Endodermal cell (in vitro differentiated cells): ENCODE measurements around the gene ATG16L1. TPM values are rescaled to one million over a fixed set of nuclear protein-coding genes. Genes with fewer than 3 reads are reported as not detected.

Experiments
- DNase-seq: peaks from one replicate; pipeline ENCODE4 v3.0.0-alpha.2; 2017
- H3K27ac ChIP-seq: 2 replicates; pipeline ENCODE4 v1.5.1; 2013; ENCODE audit warnings: mild to moderate bottlenecking, low read depth, low read length, moderate library complexity
- H3K27me3 ChIP-seq: 2 replicates; pipeline ENCODE4 v1.6.1; 2013; ENCODE audit warnings: mild to moderate bottlenecking, low read length, moderate library complexity; ENCODE audit not compliant: insufficient read depth, control insufficient read depth, poor library complexity, severe bottlenecking
- H3K36me3 ChIP-seq: 2 replicates; pipeline ENCODE4 v1.7.0; 2013; ENCODE audit warnings: mild to moderate bottlenecking, low read length, moderate library complexity; ENCODE audit not compliant: control insufficient read depth, insufficient read depth
- H3K4me1 ChIP-seq: one replicate; pipeline ENCODE4 v1.7.0; 2013; ENCODE audit warnings: low read length; ENCODE audit not compliant: control insufficient read depth, insufficient read depth
- H3K4me3 ChIP-seq: 2 replicates; pipeline ENCODE4 v1.5.1; 2013; ENCODE audit warnings: mild to moderate bottlenecking, low read length, moderate library complexity
- H3K9ac ChIP-seq: 2 replicates; pipeline ENCODE4 v1.6.1; 2013; ENCODE audit warnings: mild to moderate bottlenecking, low read length, moderate library complexity; ENCODE audit not compliant: poor library complexity, severe bottlenecking; ENCODE audit errors: extremely low read depth
- H3K9me3 ChIP-seq: 2 replicates; pipeline ENCODE4 v1.6.1; 2013; ENCODE audit warnings: mild to moderate bottlenecking, low read length, moderate library complexity; ENCODE audit not compliant: control insufficient read depth
- H3K27ac Mint-ChIP-seq: 2 replicates; pipeline ENCODE4 v1.8.0; 2020; ENCODE audit warnings: mixed read lengths
- H3K27me3 Mint-ChIP-seq: 2 replicates; pipeline ENCODE4 v1.8.0; 2021; ENCODE audit warnings: mild to moderate bottlenecking, mixed read lengths; ENCODE audit not compliant: insufficient read depth
- H3K36me3 Mint-ChIP-seq: 2 replicates; pipeline ENCODE4 v1.8.0; 2020; ENCODE audit warnings: low read depth, mixed read lengths
- H3K4me1 Mint-ChIP-seq: 2 replicates; pipeline ENCODE4 v1.8.0; 2020; ENCODE audit warnings: mixed read lengths
- H3K4me3 Mint-ChIP-seq: 2 replicates; pipeline ENCODE4 v1.8.0; 2020; ENCODE audit warnings: mild to moderate bottlenecking, moderate library complexity, mixed read lengths
- H3K9me3 Mint-ChIP-seq: 2 replicates; pipeline ENCODE4 v1.8.0; 2020; ENCODE audit warnings: mild to moderate bottlenecking, mixed read lengths
- WGBS, 2 experiments: methylation state at CpG; one replicate each; pipeline versions ENCODE4 v1.1.5 to v1.1.7; 2013; ENCODE audit warnings: missing lambda C conversion rate in 2 of 2, mixed read lengths in 1 of 2; ENCODE audit not compliant: insufficient coverage in 1 of 2, insufficient read length in 1 of 2; 5-methylcytosine and 5-hydroxymethylcytosine counted together
- total RNA-seq, 2 donors: library from RNA; stranded (reverse); fragmentation: NEBNext Ultra II Directional in 1 of 2; extraction: Animal tissue kit (Norgen Biotek cat#: 25700) in 1 of 2; gene quantifications; 2 replicates in 1 of 2; 3 replicates in 1 of 2; pipeline ENCODE4 v1.2.1, GENCODE V29; 2021
- TF ChIP-seq, protein P1 (sequence below): fragments of 200-600 bp; sonication (generic); conservative IDR thresholded peaks from 2 replicates; pipeline ENCODE4 v1.5.0; 2021; ENCODE audit warnings: antibody characterized with exemption, mild to moderate bottlenecking

Gene ATG16L1
- total RNA-seq, 2 donors from 2014 or later, result 29.6 to 31.6 TPM

DNA sequence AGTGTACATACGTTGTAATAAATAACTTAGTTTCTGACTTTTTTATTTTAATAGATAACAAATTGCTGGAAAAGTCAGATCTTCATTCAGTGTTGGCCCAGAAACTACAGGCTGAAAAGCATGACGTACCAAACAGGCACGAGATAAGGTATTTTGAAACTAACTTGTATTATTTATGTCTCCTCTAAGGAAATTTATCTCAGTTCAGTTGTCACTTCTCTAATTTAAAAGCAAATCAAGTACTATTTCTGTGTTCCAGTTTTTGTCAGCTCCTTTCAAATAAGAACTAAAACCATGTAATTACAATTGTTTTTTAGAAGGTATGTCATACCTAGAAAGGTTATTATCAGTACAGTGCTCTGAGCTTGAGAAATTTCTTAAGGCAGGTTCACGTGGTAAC lies 4.6 kb downstream of the ATG16L1 start:
- no peak overlapping the region for H3K9ac ChIP-seq

DNA sequence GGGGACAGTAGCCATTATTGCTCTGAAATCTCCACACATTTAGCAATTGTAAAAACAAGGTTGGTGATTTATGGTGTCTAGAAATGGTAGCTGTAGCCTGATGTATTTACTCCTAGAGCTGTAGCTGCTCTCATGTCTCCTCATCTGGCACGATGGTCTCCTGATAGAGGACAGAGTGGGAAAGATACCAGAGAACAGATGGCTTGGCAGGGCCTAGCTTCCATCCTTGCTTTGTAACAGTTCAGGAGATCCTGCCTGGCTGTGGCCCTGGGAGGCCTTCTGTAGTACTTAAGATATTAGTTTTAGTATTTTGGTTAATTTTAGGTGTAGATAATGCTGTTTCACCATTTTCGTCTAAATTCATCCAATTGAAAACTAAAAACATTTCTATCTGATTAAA lies 6.7 kb downstream of the ATG16L1 start:
- peaks cover 64% of the 10 kb centered on the region for H3K36me3 ChIP-seq

More for the DNA sequence above, 4.6 kb downstream of the ATG16L1 start:
- H3K36me3 Mint-ChIP-seq, result peaks cover 38% of the 10 kb centered on the region
- TF ChIP-seq, protein P1, sequence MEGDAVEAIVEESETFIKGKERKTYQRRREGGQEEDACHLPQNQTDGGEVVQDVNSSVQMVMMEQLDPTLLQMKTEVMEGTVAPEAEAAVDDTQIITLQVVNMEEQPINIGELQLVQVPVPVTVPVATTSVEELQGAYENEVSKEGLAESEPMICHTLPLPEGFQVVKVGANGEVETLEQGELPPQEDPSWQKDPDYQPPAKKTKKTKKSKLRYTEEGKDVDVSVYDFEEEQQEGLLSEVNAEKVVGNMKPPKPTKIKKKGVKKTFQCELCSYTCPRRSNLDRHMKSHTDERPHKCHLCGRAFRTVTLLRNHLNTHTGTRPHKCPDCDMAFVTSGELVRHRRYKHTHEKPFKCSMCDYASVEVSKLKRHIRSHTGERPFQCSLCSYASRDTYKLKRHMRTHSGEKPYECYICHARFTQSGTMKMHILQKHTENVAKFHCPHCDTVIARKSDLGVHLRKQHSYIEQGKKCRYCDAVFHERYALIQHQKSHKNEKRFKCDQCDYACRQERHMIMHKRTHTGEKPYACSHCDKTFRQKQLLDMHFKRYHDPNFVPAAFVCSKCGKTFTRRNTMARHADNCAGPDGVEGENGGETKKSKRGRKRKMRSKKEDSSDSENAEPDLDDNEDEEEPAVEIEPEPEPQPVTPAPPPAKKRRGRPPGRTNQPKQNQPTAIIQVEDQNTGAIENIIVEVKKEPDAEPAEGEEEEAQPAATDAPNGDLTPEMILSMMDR, result no peak
- Histone ChIP-seq H3K36me3 (peaks cover 45% of the 10 kb centered on the region), H3K27me3 (no peaks in the 10 kb centered on the region), H3K27ac (no peak overlapping the region), H3K9me3 (peaks cover 2% of the 10 kb centered on the region), H3K4me1 (no peaks in the 10 kb centered on the region), H3K4me3 (no peak overlapping the region)
- H3K9me3 Mint-ChIP-seq, result peaks cover 3% of the 10 kb centered on the region
- H3K27ac Mint-ChIP-seq, result no peak overlapping the region
- no peak for DNase-seq
- H3K4me3 Mint-ChIP-seq, result no peak overlapping the region
- peaks cover 15% of the 10 kb centered on the region for H3K4me1 Mint-ChIP-seq
- 96 to 100% methylated on average over 4 of the region's 4 CpGs for WGBS, 2 experiments
- H3K27me3 Mint-ChIP-seq, result no peaks in the 10 kb centered on the region

DNA sequence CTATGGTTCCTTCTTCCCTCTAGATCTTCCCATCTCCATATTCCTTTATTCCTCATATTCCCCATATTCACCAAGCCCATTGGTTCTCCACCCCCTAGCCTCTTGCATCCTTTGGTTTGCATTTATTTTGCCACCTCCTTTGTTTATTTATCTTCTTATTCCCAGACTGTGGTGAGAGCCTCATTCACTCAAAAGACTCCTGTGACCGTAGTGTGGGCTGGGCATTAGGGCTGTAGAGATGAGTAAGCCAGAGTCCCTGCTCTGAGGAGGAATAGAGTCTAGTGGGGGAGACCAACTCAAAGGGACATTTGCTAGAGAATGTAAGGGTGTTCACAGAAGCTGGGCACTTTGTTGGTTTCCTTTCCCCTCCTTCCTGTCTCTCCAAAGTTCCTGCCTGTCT lies 8.3 kb downstream of the ATG16L1 start:
- H3K4me1 ChIP-seq, result no peaks in the 10 kb centered on the region
- H3K9ac ChIP-seq, result no peak overlapping the region
- H3K36me3 Mint-ChIP-seq, result peaks cover 72% of the 10 kb centered on the region
- no peaks in the 10 kb centered on the region for H3K27me3 ChIP-seq
- no peaks in the 10 kb centered on the region for H3K27me3 Mint-ChIP-seq
- no peaks in the 10 kb centered on the region for H3K9me3 Mint-ChIP-seq
- peaks cover 79% of the 10 kb centered on the region for H3K36me3 ChIP-seq
- TF ChIP-seq, protein P1, result no peak
- no peak for DNase-seq
- peak overlapping the region; percentile 7 for H3K27ac Mint-ChIP-seq
- no peak overlapping the region for H3K4me3 ChIP-seq
- H3K4me3 Mint-ChIP-seq, result no peak overlapping the region
- H3K4me1 Mint-ChIP-seq, result peaks cover 7% of the 10 kb centered on the region
- no peaks in the 10 kb centered on the region for H3K9me3 ChIP-seq
- WGBS, 2 experiments, result 80 to 95% methylated on average over 1 of the region's 1 CpG
- no peak overlapping the region for H3K27ac ChIP-seq

More for the DNA sequence above, 6.7 kb downstream of the ATG16L1 start:
- Histone ChIP-seq H3K4me3 (no peak overlapping the region), H3K27ac (no peak overlapping the region), H3K27me3 (no peaks in the 10 kb centered on the region), H3K9ac (no peak overlapping the region), H3K4me1 (no peaks in the 10 kb centered on the region), H3K9me3 (no peaks in the 10 kb centered on the region)
- 89 to 97% methylated on average over 1 to 2 of the region's 2 CpGs for WGBS, 2 experiments
- TF ChIP-seq, protein P1, result no peak
- peaks cover 9% of the 10 kb centered on the region for H3K4me1 Mint-ChIP-seq
- no peak overlapping the region for H3K27ac Mint-ChIP-seq
- H3K4me3 Mint-ChIP-seq, result no peak overlapping the region
- no peak for DNase-seq
- H3K9me3 Mint-ChIP-seq, result no peaks in the 10 kb centered on the region
- H3K36me3 Mint-ChIP-seq, result peaks cover 59% of the 10 kb centered on the region
- H3K27me3 Mint-ChIP-seq, result no peaks in the 10 kb centered on the region
